Caco-2 (cell line): ENCODE measurements around the gene ACTN4. TPM values are rescaled to one million over a fixed set of nuclear protein-coding genes. Genes with fewer than 3 reads are reported as not detected.

ENCODE experiments used
- BruUV-seq: library from RNA; stranded (reverse); fragments of 400-500 nt; replicated peaks from 2 replicates; lab custom pipeline; 2021; lab: Mats Ljungman, UMichigan
- CTCF ChIA-PET: fragments of 300-600 bp; sonication (Branson Sonifier 250); formaldehyde crosslinking; loops from one replicate; lab custom pipeline; 2022; ENCODE audit warnings: antibody characterized with exemption; lab: Charles Lee
- POLR2A ChIA-PET: fragments of 300-600 bp; sonication (Branson Sonifier 250); formaldehyde crosslinking; loops from one replicate; lab custom pipeline; 2022; ENCODE audit warnings: antibody characterized with exemption; lab: Charles Lee
- DNase-seq, 2 experiments: peaks; one replicate each; pipeline versions ENCODE4 v3.0.0 to v3.0.0-alpha.2; 2020 to 2022
- H3K27me3 ChIP-seq: replicated peaks from 2 replicates; pipeline ENCODE4 v1.6.0; 2011; ENCODE audit warnings: low read length; ENCODE audit not compliant: control insufficient read depth, insufficient read depth
- H3K36me3 ChIP-seq: 2 replicates; pipeline ENCODE4 v1.5.1; 2011; ENCODE audit warnings: low read length; ENCODE audit not compliant: control insufficient read depth, insufficient read depth
- H3K4me1 ChIP-seq: fragments of 250-450 bp; sonication (Bioruptor Pico); 2 replicates; pipeline ENCODE4 v1.5.1; 2020; ENCODE audit warnings: mild to moderate bottlenecking
- H3K4me3 ChIP-seq: 2 replicates; pipeline ENCODE4 v1.5.1; 2011; ENCODE audit warnings: low read depth, mild to moderate bottlenecking, control low read depth, low read length
- H3K9me3 ChIP-seq: fragments of 250-450 bp; sonication (Bioruptor Pico); 2 replicates; pipeline ENCODE4 v1.5.1; 2020; ENCODE audit warnings: mild to moderate bottlenecking, moderate library complexity
- H3K27ac Mint-ChIP-seq: one replicate; pipeline ENCODE4 v1.8.0; 2022; ENCODE audit warnings: mixed read lengths; ENCODE audit not compliant: unreplicated experiment
- H3K27me3 Mint-ChIP-seq: one replicate; pipeline ENCODE4 v1.8.0; 2022; ENCODE audit warnings: mixed read lengths; ENCODE audit not compliant: insufficient read depth, unreplicated experiment
- H3K36me3 Mint-ChIP-seq: one replicate; pipeline ENCODE4 v1.8.0; 2022; ENCODE audit warnings: mild to moderate bottlenecking, mixed read lengths; ENCODE audit not compliant: insufficient read depth, unreplicated experiment
- H3K4me1 Mint-ChIP-seq: one replicate; pipeline ENCODE4 v1.8.0; 2022; ENCODE audit warnings: low read depth, mixed read lengths; ENCODE audit not compliant: unreplicated experiment
- H3K4me3 Mint-ChIP-seq: one replicate; pipeline ENCODE4 v1.8.0; 2022; ENCODE audit warnings: mild to moderate bottlenecking, moderate library complexity, mixed read lengths; ENCODE audit not compliant: unreplicated experiment
- H3K9me3 Mint-ChIP-seq: one replicate; pipeline ENCODE4 v1.8.0; 2022; ENCODE audit warnings: mixed read lengths; ENCODE audit not compliant: unreplicated experiment
- CTCF ChIP-seq, 2 experiments: fragments of 200-600 bp in 1 of 2; IDR thresholded peaks; 1 replicate in 1 of 2; 2 replicates in 1 of 2; pipeline versions ENCODE4 v1.5.1 to v1.8.0; 2011 to 2022; ENCODE audit warnings: antibody characterized with exemption in 1 of 2, control low read depth in 1 of 2, inconsistent platforms in 1 of 2, low read depth in 1 of 2, low read length in 1 of 2, mild to moderate bottlenecking in 1 of 2, moderate library complexity in 1 of 2; ENCODE audit not compliant: insufficient read depth in 1 of 2, severe bottlenecking in 1 of 2, unreplicated experiment in 1 of 2
- intact Hi-C: fragments of 100-400 bp; cut with micrococcal nuclease; formaldehyde crosslinking; loops from one replicate; pipeline ENCODE4 v1.10.0; 2022; ENCODE audit not compliant: unreplicated experiment
- total RNA-seq: library from RNA; stranded (reverse); gene quantifications from 2 replicates; pipeline ENCODE4 v1.2.3, GENCODE V29; 2022

ACTN4 gene
- total RNA-seq, 1 experiment from 2014 or later: 605 TPM

- Histone ChIP-seq H3K27me3 (no peaks in the 10 kb centered on the region), H3K4me1 (peaks cover 11% of the 10 kb centered on the region; the same call in 1 of the 2 replicates), H3K9me3 (no peaks in the 10 kb centered on the region), H3K4me3 (no peak overlapping the region), H3K36me3 (no peaks in the 10 kb centered on the region)
- POLR2A ChIA-PET: interaction anchor here (0.6 kb wide), 1 partner anchor 78 kb away, joined by 3 read pairs; no protein-coding TSS in a partner anchor
- no peaks in the 10 kb centered on the region for H3K9me3 Mint-ChIP-seq
- intact Hi-C loops: no loop called here
- BruUV-seq: no TSS peak
- H3K27ac Mint-ChIP-seq: no peak overlapping the region
- CTCF ChIA-PET: no interaction called here
- H3K4me1 Mint-ChIP-seq: peaks cover 6% of the 10 kb centered on the region
- no peak overlapping the region for H3K4me3 Mint-ChIP-seq
- no peaks in the 10 kb centered on the region for H3K27me3 Mint-ChIP-seq
- H3K36me3 Mint-ChIP-seq: peaks cover 16% of the 10 kb centered on the region
- no peak for TF ChIP-seq CTCF (IDR thresholded peaks at IDR 0.05; ENCODE audit: insufficient read depth in 1 of 2, low read depth in 1 of 2, low read length in 1 of 2, severe bottlenecking in 1 of 2, unreplicated experiment in 1 of 2)
- peak in 1 of 2 experiments; percentile 25 for DNase-seq
Observed at GRCh38 chr19:38741670-38742069, 94.2 kb downstream of the ACTN4 start.

- peaks cover 10% of the 10 kb centered on the region; the same call in 1 of the 2 replicates for H3K4me1 ChIP-seq
- intact Hi-C loops: no loop called here
- H3K36me3 Mint-ChIP-seq: peaks cover 13% of the 10 kb centered on the region
- no peak overlapping the region for H3K4me3 ChIP-seq
- no TSS peak for BruUV-seq
- no peaks in the 10 kb centered on the region for H3K9me3 Mint-ChIP-seq
- CTCF ChIA-PET: interaction anchor here (0.6 kb wide), 1 partner anchor 107 kb away, joined by 10 read pairs; no protein-coding TSS in a partner anchor
- POLR2A ChIA-PET: interaction anchor here (0.5 kb wide), 1 partner anchor 21 kb away, joined by 5 read pairs; no protein-coding TSS in a partner anchor
- peak in 1 of 2 experiments; percentile 31 for DNase-seq
- no peak for TF ChIP-seq CTCF (IDR thresholded peaks at IDR 0.05; ENCODE audit: insufficient read depth in 1 of 2, low read depth in 1 of 2, low read length in 1 of 2, severe bottlenecking in 1 of 2, unreplicated experiment in 1 of 2)
- no peak overlapping the region for H3K27ac Mint-ChIP-seq
- H3K4me3 Mint-ChIP-seq: no peak overlapping the region
- no peaks in the 10 kb centered on the region for H3K27me3 ChIP-seq
- H3K9me3 ChIP-seq: no peaks in the 10 kb centered on the region
- H3K4me1 Mint-ChIP-seq: peaks cover 6% of the 10 kb centered on the region
- no peaks in the 10 kb centered on the region for H3K27me3 Mint-ChIP-seq
- H3K36me3 ChIP-seq: no peaks in the 10 kb centered on the region
Observed at GRCh38 chr19:38742296-38742695, 94.8 kb downstream of the ACTN4 start.

GRCh38 chr19:38742906-38743305, 95.5 kb downstream of the ACTN4 start:
- H3K27me3 Mint-ChIP-seq: no peaks in the 10 kb centered on the region
- no peak overlapping the region for H3K4me3 ChIP-seq
- POLR2A ChIA-PET: no interaction called here
- no peaks in the 10 kb centered on the region for H3K9me3 ChIP-seq
- no peak overlapping the region for H3K4me3 Mint-ChIP-seq
- no peaks in the 10 kb centered on the region for H3K9me3 Mint-ChIP-seq
- TF ChIP-seq CTCF (IDR thresholded peaks at IDR 0.05; ENCODE audit: insufficient read depth in 1 of 2, low read depth in 1 of 2, low read length in 1 of 2, severe bottlenecking in 1 of 2, unreplicated experiment in 1 of 2): no peak
- peaks cover 2% of the 10 kb centered on the region for H3K4me1 Mint-ChIP-seq
- CTCF ChIA-PET: interaction anchor here (0.7 kb wide), 1 partner anchor 120 kb away, joined by 8 read pairs; no protein-coding TSS in a partner anchor
- H3K27ac Mint-ChIP-seq: no peak overlapping the region
- intact Hi-C loops: no loop called here
- H3K4me1 ChIP-seq: peaks cover 4% of the 10 kb centered on the region; the same call in 1 of the 2 replicates
- no peaks in the 10 kb centered on the region for H3K36me3 ChIP-seq
- peaks cover 12% of the 10 kb centered on the region for H3K36me3 Mint-ChIP-seq
- DNase-seq: peak in 1 of 2 experiments; percentile 35
- no TSS peak for BruUV-seq
- no peaks in the 10 kb centered on the region for H3K27me3 ChIP-seq
